ENCODE measurements around the gene NOS3. TPM values are rescaled to one million over a fixed set of nuclear protein-coding genes. Genes with fewer than 3 reads are reported as not detected.

NOS3 gene
- total and polyA plus RNA-seq, 3 experiments from 2014 or later, result 5.2 to 10.6 (median 9.9) TPM

GRCh38 chr7:150999001-150999400 lies 8.2 kb downstream of the NOS3 start:
- no peaks in the 10 kb centered on the region for H3K36me3 ChIP-seq (ENCODE audit: insufficient read depth, low read length)
- Mint-ChIP-seq H3K4me1 (peaks cover 24 to 34% (median 29%) of the 10 kb centered on the region in 3 donors), H3K27ac (peak overlapping the region in 1 of 8 donors; percentile 41), H3K9me3 (peaks cover 0 to 4% (median 0%) of the 10 kb centered on the region in 5 donors), H3K4me3 (no peak overlapping the region), H3K27me3 (peaks cover 4 to 5% of the 10 kb centered on the region in 2 donors), H3K36me3 (no peaks in the 10 kb centered on the region)
- no peak overlapping the region for H3K4me3 ChIP-seq (ENCODE audit: low read length)
- DNase-seq, result no peak
- ChIA-PET POLR2A (interaction anchor here (1.5 kb wide), 1 partner anchor 11 kb away, joined by 4 read pairs; no protein-coding TSS in a partner anchor), CTCF (interaction anchor here (2.0 kb wide), 1 partner anchor 10 kb away, joined by 10 read pairs; no protein-coding TSS in a partner anchor)
- peaks cover 51% of the 10 kb centered on the region for H3K4me1 ChIP-seq (ENCODE audit: insufficient read depth, low read length)
- H3K9me3 ChIP-seq (ENCODE audit: low read length), result no peaks in the 10 kb centered on the region
- H3K27ac ChIP-seq (ENCODE audit: low read depth, low read length), result no peak overlapping the region
- H3K27me3 ChIP-seq (ENCODE audit: insufficient read depth, low read length, poor library complexity, severe bottlenecking), result no peaks in the 10 kb centered on the region

GRCh38 chr7:150999497-151000230 lies 8.8 kb downstream of the NOS3 start:
- H3K27me3 Mint-ChIP-seq, result peaks cover 5 to 6% of the 10 kb centered on the region in 2 donors
- peak overlapping the region in 4 of 8 donors; percentile 12 to 83 (median 42) for H3K27ac Mint-ChIP-seq
- H3K9me3 Mint-ChIP-seq, result peaks cover 0 to 4% (median 0%) of the 10 kb centered on the region in 5 donors
- CTCF ChIA-PET, result interaction anchor here (2.0 kb wide), 1 partner anchor 9 kb away, joined by 10 read pairs; no protein-coding TSS in a partner anchor
- H3K4me3 Mint-ChIP-seq, result no peak overlapping the region
- Histone ChIP-seq H3K27ac (ENCODE audit: low read depth, low read length) (no peak overlapping the region), H3K36me3 (ENCODE audit: insufficient read depth, low read length) (no peaks in the 10 kb centered on the region), H3K4me1 (ENCODE audit: insufficient read depth, low read length) (peaks cover 45% of the 10 kb centered on the region), H3K9me3 (ENCODE audit: low read length) (no peaks in the 10 kb centered on the region), H3K4me3 (ENCODE audit: low read length) (no peak overlapping the region), H3K27me3 (ENCODE audit: insufficient read depth, low read length, poor library complexity, severe bottlenecking) (no peaks in the 10 kb centered on the region)
- DNase-seq, result peak in 1 of 5 donors; percentile 45
- POLR2A ChIA-PET, result interaction anchor here (1.5 kb wide), 1 partner anchor 10 kb away, joined by 4 read pairs; no protein-coding TSS in a partner anchor
- H3K36me3 Mint-ChIP-seq, result no peaks in the 10 kb centered on the region
- peaks cover 21 to 30% (median 25%) of the 10 kb centered on the region in 3 donors for H3K4me1 Mint-ChIP-seq

GRCh38 chr7:151000897-151001495 lies 10.2 kb downstream of the NOS3 start:
- H3K27ac Mint-ChIP-seq, result no peak overlapping the region
- H3K4me1 Mint-ChIP-seq, result peaks cover 21 to 33% (median 28%) of the 10 kb centered on the region in 3 donors
- peaks cover 0 to 4% (median 0%) of the 10 kb centered on the region in 5 donors for H3K9me3 Mint-ChIP-seq
- H3K36me3 Mint-ChIP-seq, result no peaks in the 10 kb centered on the region
- H3K4me3 Mint-ChIP-seq, result no peak overlapping the region
- peaks cover 5 to 6% of the 10 kb centered on the region in 2 donors for H3K27me3 Mint-ChIP-seq
- DNase-seq, result no peak
- CTCF ChIA-PET, result interaction anchor here (2.5 kb wide), 1 partner anchor 16 kb away, joined by 8 read pairs; no protein-coding TSS in a partner anchor
- POLR2A ChIA-PET, result no interaction called here
- H3K27me3 ChIP-seq (ENCODE audit: insufficient read depth, low read length, poor library complexity, severe bottlenecking), result no peaks in the 10 kb centered on the region
- H3K27ac ChIP-seq (ENCODE audit: low read depth, low read length), result no peak overlapping the region
- H3K9me3 ChIP-seq (ENCODE audit: low read length), result no peaks in the 10 kb centered on the region
- no peaks in the 10 kb centered on the region for H3K36me3 ChIP-seq (ENCODE audit: insufficient read depth, low read length)
- H3K4me1 ChIP-seq (ENCODE audit: insufficient read depth, low read length), result peaks cover 38% of the 10 kb centered on the region
- no peak overlapping the region for H3K4me3 ChIP-seq (ENCODE audit: low read length)

GRCh38 chr7:151001546-151001945 lies 10.7 kb downstream of the NOS3 start:
- POLR2A ChIA-PET, result no interaction called here
- Histone ChIP-seq H3K27me3 (ENCODE audit: insufficient read depth, low read length, poor library complexity, severe bottlenecking) (no peaks in the 10 kb centered on the region), H3K27ac (ENCODE audit: low read depth, low read length) (no peak overlapping the region), H3K4me3 (ENCODE audit: low read length) (no peak overlapping the region), H3K4me1 (ENCODE audit: insufficient read depth, low read length) (peaks cover 36% of the 10 kb centered on the region), H3K9me3 (ENCODE audit: low read length) (no peaks in the 10 kb centered on the region), H3K36me3 (ENCODE audit: insufficient read depth, low read length) (no peaks in the 10 kb centered on the region)
- Mint-ChIP-seq H3K27ac (no peak overlapping the region), H3K9me3 (peaks cover 0 to 4% (median 0%) of the 10 kb centered on the region in 5 donors), H3K4me3 (no peak overlapping the region), H3K27me3 (peaks cover 5 to 6% of the 10 kb centered on the region in 2 donors), H3K36me3 (no peaks in the 10 kb centered on the region), H3K4me1 (peaks cover 22 to 36% (median 32%) of the 10 kb centered on the region in 3 donors)
- DNase-seq, result no peak
- CTCF ChIA-PET, result interaction anchor here (2.5 kb wide), 1 partner anchor 16 kb away, joined by 8 read pairs; no protein-coding TSS in a partner anchor

- H3K27me3 Mint-ChIP-seq, result peaks cover 0 to 5% of the 10 kb centered on the region in 2 donors
- ChIA-PET POLR2A (no interaction called here), CTCF (no interaction called here)
- H3K9me3 Mint-ChIP-seq, result peaks cover 0 to 4% (median 0%) of the 10 kb centered on the region in 5 donors
- no peak for DNase-seq
- H3K36me3 Mint-ChIP-seq, result no peaks in the 10 kb centered on the region
- H3K4me3 Mint-ChIP-seq, result no peak overlapping the region
- no peak overlapping the region for H3K27ac Mint-ChIP-seq
- peaks cover 27 to 38% (median 35%) of the 10 kb centered on the region in 3 donors for H3K4me1 Mint-ChIP-seq
- H3K27me3 ChIP-seq (ENCODE audit: insufficient read depth, low read length, poor library complexity, severe bottlenecking), result no peaks in the 10 kb centered on the region
- no peaks in the 10 kb centered on the region for H3K36me3 ChIP-seq (ENCODE audit: insufficient read depth, low read length)
- no peak overlapping the region for H3K4me3 ChIP-seq (ENCODE audit: low read length)
- no peak overlapping the region for H3K27ac ChIP-seq (ENCODE audit: low read depth, low read length)
- H3K4me1 ChIP-seq (ENCODE audit: insufficient read depth, low read length), result peaks cover 36% of the 10 kb centered on the region
- no peaks in the 10 kb centered on the region for H3K9me3 ChIP-seq (ENCODE audit: low read length)
Measured at GRCh38 chr7:151003572-151003971, 12.8 kb downstream of the NOS3 start.

- H3K4me1 Mint-ChIP-seq, result peaks cover 29 to 38% (median 37%) of the 10 kb centered on the region in 3 donors
- no peak for DNase-seq
- no peak overlapping the region for H3K27ac ChIP-seq (ENCODE audit: low read depth, low read length)
- POLR2A ChIA-PET, result no interaction called here
- H3K27ac Mint-ChIP-seq, result peak overlapping the region in 3 of 8 donors; percentile 23 to 36 (median 27)
- H3K4me3 ChIP-seq (ENCODE audit: low read length), result no peak overlapping the region
- peaks cover 0 to 5% of the 10 kb centered on the region in 2 donors for H3K27me3 Mint-ChIP-seq
- peaks cover 38% of the 10 kb centered on the region for H3K4me1 ChIP-seq (ENCODE audit: insufficient read depth, low read length)
- H3K36me3 Mint-ChIP-seq, result no peaks in the 10 kb centered on the region
- no peak overlapping the region for H3K4me3 Mint-ChIP-seq
- no peaks in the 10 kb centered on the region for H3K27me3 ChIP-seq (ENCODE audit: insufficient read depth, low read length, poor library complexity, severe bottlenecking)
- no peaks in the 10 kb centered on the region for H3K36me3 ChIP-seq (ENCODE audit: insufficient read depth, low read length)
- no peaks in the 10 kb centered on the region for H3K9me3 ChIP-seq (ENCODE audit: low read length)
- CTCF ChIA-PET, result interaction anchor here (1.6 to 3.3 kb wide), 4 partner anchors 9 to 43 kb away, joined by 7 to 12 read pairs (median 9); no protein-coding TSS in a partner anchor
- no peaks in the 10 kb centered on the region for H3K9me3 Mint-ChIP-seq
Measured at GRCh38 chr7:151005566-151005965, 14.7 kb downstream of the NOS3 start.

- DNase-seq, result no peak
- peak overlapping the region in 2 of 8 donors; percentile 61 to 83 for H3K27ac Mint-ChIP-seq
- H3K27ac ChIP-seq (ENCODE audit: low read depth, low read length), result no peak overlapping the region
- H3K4me3 ChIP-seq (ENCODE audit: low read length), result no peak overlapping the region
- H3K36me3 ChIP-seq (ENCODE audit: insufficient read depth, low read length), result no peaks in the 10 kb centered on the region
- no peaks in the 10 kb centered on the region for H3K9me3 ChIP-seq (ENCODE audit: low read length)
- CTCF ChIA-PET, result interaction anchor here (1.0 to 4.9 kb wide), 8 partner anchors 8 to 44 kb away, joined by 3 to 44 read pairs (median 12); no protein-coding TSS in a partner anchor
- no peaks in the 10 kb centered on the region for H3K27me3 ChIP-seq (ENCODE audit: insufficient read depth, low read length, poor library complexity, severe bottlenecking)
- H3K4me1 Mint-ChIP-seq, result peaks cover 35 to 47% (median 42%) of the 10 kb centered on the region in 3 donors
- H3K36me3 Mint-ChIP-seq, result no peaks in the 10 kb centered on the region
- POLR2A ChIA-PET, result interaction anchor here (2.8 kb wide), 1 partner anchor 12 kb away, joined by 17 read pairs; no protein-coding TSS in a partner anchor
- H3K4me3 Mint-ChIP-seq, result no peak overlapping the region
- H3K4me1 ChIP-seq (ENCODE audit: insufficient read depth, low read length), result peaks cover 48% of the 10 kb centered on the region
- H3K27me3 Mint-ChIP-seq, result peaks cover 0 to 4% of the 10 kb centered on the region in 2 donors
- no peaks in the 10 kb centered on the region for H3K9me3 Mint-ChIP-seq
Measured at GRCh38 chr7:151006590-151007300, 15.9 kb downstream of the NOS3 start.

All from CD8-positive, alpha-beta memory T cell (primary cell).